ENCODE data around the gene PLAU.

The PLAU gene

GRCh38 chr10:73931767-73932619 is 21.1 kb downstream of the PLAU start:
- TF ChIP-seq, protein P1, sequence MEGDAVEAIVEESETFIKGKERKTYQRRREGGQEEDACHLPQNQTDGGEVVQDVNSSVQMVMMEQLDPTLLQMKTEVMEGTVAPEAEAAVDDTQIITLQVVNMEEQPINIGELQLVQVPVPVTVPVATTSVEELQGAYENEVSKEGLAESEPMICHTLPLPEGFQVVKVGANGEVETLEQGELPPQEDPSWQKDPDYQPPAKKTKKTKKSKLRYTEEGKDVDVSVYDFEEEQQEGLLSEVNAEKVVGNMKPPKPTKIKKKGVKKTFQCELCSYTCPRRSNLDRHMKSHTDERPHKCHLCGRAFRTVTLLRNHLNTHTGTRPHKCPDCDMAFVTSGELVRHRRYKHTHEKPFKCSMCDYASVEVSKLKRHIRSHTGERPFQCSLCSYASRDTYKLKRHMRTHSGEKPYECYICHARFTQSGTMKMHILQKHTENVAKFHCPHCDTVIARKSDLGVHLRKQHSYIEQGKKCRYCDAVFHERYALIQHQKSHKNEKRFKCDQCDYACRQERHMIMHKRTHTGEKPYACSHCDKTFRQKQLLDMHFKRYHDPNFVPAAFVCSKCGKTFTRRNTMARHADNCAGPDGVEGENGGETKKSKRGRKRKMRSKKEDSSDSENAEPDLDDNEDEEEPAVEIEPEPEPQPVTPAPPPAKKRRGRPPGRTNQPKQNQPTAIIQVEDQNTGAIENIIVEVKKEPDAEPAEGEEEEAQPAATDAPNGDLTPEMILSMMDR (IDR thresholded peaks at IDR 0.05; ENCODE audit: control insufficient read depth, insufficient read depth, low read depth, low read length, missing control alignments), result no peak
- no peak overlapping the region for H3K4me3 ChIP-seq (ENCODE audit: control insufficient read depth, low read depth, low read length)
- DNase-seq (ENCODE audit: low read depth), result no peak

DNA sequence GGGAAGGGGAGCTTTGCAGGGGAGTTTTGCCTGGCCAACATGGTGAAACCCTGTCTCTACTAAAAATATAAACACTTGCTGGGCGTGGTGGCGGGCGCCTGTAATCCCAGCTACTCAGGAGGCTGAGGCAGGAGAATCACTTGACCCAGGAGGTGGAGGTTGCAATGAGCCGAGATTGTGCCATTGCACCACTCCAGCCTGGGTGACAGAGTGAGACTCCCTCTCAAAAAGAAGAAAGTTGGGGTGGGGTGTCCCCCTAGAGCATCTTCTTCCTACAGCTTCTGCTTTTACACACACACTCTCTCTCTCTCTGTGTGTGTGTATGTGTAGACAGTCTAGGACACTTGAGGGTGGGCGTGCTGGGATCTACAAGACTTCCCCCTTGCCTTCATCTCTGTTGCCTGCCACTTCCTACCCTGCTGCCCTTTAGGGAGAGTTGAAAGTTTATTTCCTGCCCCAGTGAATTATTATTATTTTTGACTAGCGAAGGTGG is 21.7 kb downstream of the PLAU start:
- no peak overlapping the region for H3K4me3 ChIP-seq (ENCODE audit: control insufficient read depth, low read depth, low read length)
- DNase-seq (ENCODE audit: low read depth), result no peak
- TF ChIP-seq, protein P1 (IDR thresholded peaks at IDR 0.05; ENCODE audit: control insufficient read depth, insufficient read depth, low read depth, low read length, missing control alignments), result no peak

- TF ChIP-seq, protein P1 (IDR thresholded peaks at IDR 0.05; ENCODE audit: control insufficient read depth, insufficient read depth, low read depth, low read length, missing control alignments), result no peak
- H3K4me3 ChIP-seq (ENCODE audit: control insufficient read depth, low read depth, low read length), result no peak overlapping the region
- no peak for DNase-seq (ENCODE audit: low read depth)
Measured at GRCh38 chr10:73934074-73934473, 23.1 kb downstream of the PLAU start.

GRCh38 chr10:73935895-73936294 is 25.0 kb downstream of the PLAU start:
- no peak overlapping the region for H3K4me3 ChIP-seq (ENCODE audit: control insufficient read depth, low read depth, low read length)
- TF ChIP-seq, protein P1 (IDR thresholded peaks at IDR 0.05; ENCODE audit: control insufficient read depth, insufficient read depth, low read depth, low read length, missing control alignments), result no peak
- no peak for DNase-seq (ENCODE audit: low read depth)

GRCh38 chr10:73937333-73938043 is 26.6 kb downstream of the PLAU start:
- H3K4me3 ChIP-seq (ENCODE audit: control insufficient read depth, low read depth, low read length), result no peak overlapping the region
- DNase-seq (ENCODE audit: low read depth), result no peak
- TF ChIP-seq, protein P1 (IDR thresholded peaks at IDR 0.05; ENCODE audit: control insufficient read depth, insufficient read depth, low read depth, low read length, missing control alignments), result no peak

GRCh38 chr10:73940634-73941221 is 29.8 kb downstream of the PLAU start:
- H3K4me3 ChIP-seq (ENCODE audit: control insufficient read depth, low read depth, low read length), result peak overlapping the region; percentile 6
- no peak for DNase-seq (ENCODE audit: low read depth)

More at GRCh38 chr10:73940634-73941221, 29.8 kb downstream of the PLAU start:
- TF ChIP-seq, protein P1 (IDR thresholded peaks at IDR 0.05; ENCODE audit: control insufficient read depth, insufficient read depth, low read depth, low read length, missing control alignments), result peak; percentile 99

Data from AG09309 (cell line).